ENCODE data around the gene SLC2A10. TPM values are rescaled to one million over a fixed set of nuclear protein-coding genes. Genes with fewer than 3 reads are reported as not detected.

The SLC2A10 gene
- total RNA-seq, 4 donors from 2014 or later = 0.36 to 4.0 (median 2.4) TPM

DNA sequence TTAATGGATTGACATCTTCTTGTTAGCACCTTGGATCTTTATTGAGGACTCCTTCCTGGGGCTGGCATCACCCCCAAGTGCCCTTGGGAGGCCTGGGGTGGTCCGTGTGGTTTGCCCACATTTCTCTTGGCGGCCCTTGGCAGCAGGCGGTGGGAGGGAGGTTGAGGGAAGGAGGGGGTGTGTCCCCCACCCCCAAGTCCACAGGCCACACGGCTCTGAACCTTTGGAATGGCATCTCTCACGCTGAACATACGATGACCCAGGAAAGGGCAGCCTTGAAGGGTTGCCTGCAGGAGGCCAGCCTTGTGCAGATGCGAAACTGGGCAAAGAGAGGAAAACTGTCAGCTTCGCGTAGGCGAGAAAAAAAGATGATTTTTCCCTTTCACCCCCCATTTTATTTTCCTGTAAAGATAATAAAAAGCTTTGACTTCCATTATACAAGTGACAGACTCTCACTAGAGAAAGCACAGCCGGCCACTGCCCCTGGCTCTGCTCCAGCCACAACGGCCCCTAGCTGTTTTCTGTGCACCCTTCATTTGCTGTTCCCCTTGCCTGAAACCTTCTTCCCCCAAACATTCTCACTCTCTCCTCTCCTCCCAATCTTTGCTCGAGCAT, 56.2 kb downstream of the SLC2A10 start:
- no peak overlapping the region for H3K4me3 ChIP-seq
- TF ChIP-seq POLR2A (IDR thresholded peaks at IDR 0.05) (no peak), CTCF (IDR thresholded peaks at IDR 0.05 in 4 of 5, conservative IDR thresholded peaks at IDR 0.05 in 1 of 5) (no peak)
- H3K27me3 ChIP-seq = no peaks in the 10 kb centered on the region
- no peak overlapping the region for H3K27ac ChIP-seq
- in situ Hi-C loops (cut with MboI; ENCODE audit: low sequenced_read_pairs in 4 of 4) = loop anchor here (25.0 kb wide), 4 partner anchors 247 to 622 kb away; no protein-coding TSS in a partner anchor
- no peak for DNase-seq
- no peak for ATAC-seq
- no peaks in the 10 kb centered on the region for H3K36me3 ChIP-seq
- no peaks in the 10 kb centered on the region for H3K4me1 ChIP-seq
- no peaks in the 10 kb centered on the region for H3K9me3 ChIP-seq
- intact Hi-C loops (cut with DNase I; ENCODE audit: low total_unique reads) = no loop called here

DNA sequence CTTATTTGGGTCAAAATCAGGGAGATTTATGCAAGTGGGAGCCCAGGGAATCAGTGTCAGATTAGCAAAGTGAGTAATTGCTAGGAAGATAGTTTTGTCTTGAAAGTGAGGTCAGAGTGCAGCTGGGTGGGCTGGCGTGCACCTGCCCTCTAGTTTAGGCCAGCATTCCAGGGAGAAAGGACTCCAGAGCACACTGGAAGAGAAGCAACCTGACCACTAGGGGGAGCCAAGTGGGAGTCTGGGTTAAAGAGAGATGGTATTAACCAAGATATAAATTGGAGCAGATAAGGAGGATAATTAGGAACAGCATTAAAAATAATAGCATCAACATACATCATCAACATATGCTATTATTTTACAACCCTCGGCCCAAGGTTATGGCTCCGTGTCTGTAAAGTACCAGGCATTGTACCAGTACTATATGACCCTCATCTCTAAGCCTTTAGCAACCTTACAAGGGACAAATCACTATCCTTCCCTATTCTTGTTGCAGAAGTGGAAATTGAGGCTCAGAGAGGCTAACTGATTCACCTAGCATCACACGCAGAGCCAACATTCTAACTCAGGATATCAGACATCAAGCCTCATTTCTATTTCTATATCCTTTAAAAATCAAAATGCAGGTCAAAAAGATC, 57.8 kb downstream of the SLC2A10 start:
- H3K27me3 ChIP-seq = no peaks in the 10 kb centered on the region
- DNase-seq (no peak), ATAC-seq (no peak)
- TF ChIP-seq CTCF (IDR thresholded peaks at IDR 0.05 in 4 of 5, conservative IDR thresholded peaks at IDR 0.05 in 1 of 5) = peak in 2 of 5 experiments; percentile 15 to 40
- TF ChIP-seq POLR2A (IDR thresholded peaks at IDR 0.05) = no peak
- no peaks in the 10 kb centered on the region for H3K9me3 ChIP-seq
- H3K4me3 ChIP-seq = no peak overlapping the region
- no peaks in the 10 kb centered on the region for H3K4me1 ChIP-seq
- H3K27ac ChIP-seq = no peak overlapping the region
- intact Hi-C loops (cut with DNase I; ENCODE audit: low total_unique reads) (no loop called here), in situ Hi-C loops (cut with MboI; ENCODE audit: low sequenced_read_pairs in 4 of 4) (loop anchor here (25.0 kb wide), 4 partner anchors 245 to 620 kb away; no protein-coding TSS in a partner anchor)
- H3K36me3 ChIP-seq = no peaks in the 10 kb centered on the region

- DNase-seq (no peak), ATAC-seq (no peak)
- Histone ChIP-seq H3K4me3 (no peak overlapping the region), H3K27ac (no peak overlapping the region), H3K4me1 (no peaks in the 10 kb centered on the region), H3K27me3 (peaks cover 0 to 3% (median 0%) of the 10 kb centered on the region in 3 donors), H3K36me3 (no peaks in the 10 kb centered on the region), H3K9me3 (no peaks in the 10 kb centered on the region)
- TF ChIP-seq POLR2A (IDR thresholded peaks at IDR 0.05) (no peak), CTCF (IDR thresholded peaks at IDR 0.05 in 4 of 5, conservative IDR thresholded peaks at IDR 0.05 in 1 of 5) (no peak)
- in situ Hi-C loops (cut with MboI; ENCODE audit: low sequenced_read_pairs in 4 of 4) (loop anchor here (25.0 kb wide), 4 partner anchors 242 to 617 kb away; no protein-coding TSS in a partner anchor), intact Hi-C loops (cut with DNase I; ENCODE audit: low total_unique reads) (no loop called here)
These were observed 61.1 kb downstream of the SLC2A10 start for GRCh38 chr20:46770330-46771194.

- peaks cover 0 to 5% (median 0%) of the 10 kb centered on the region in 3 donors for H3K27me3 ChIP-seq
- H3K4me1 ChIP-seq = no peaks in the 10 kb centered on the region
- H3K9me3 ChIP-seq = no peaks in the 10 kb centered on the region
- intact Hi-C loops (cut with DNase I; ENCODE audit: low total_unique reads) (no loop called here), in situ Hi-C loops (cut with MboI; ENCODE audit: low sequenced_read_pairs in 4 of 4) (loop anchor here (25.0 kb wide), 4 partner anchors 241 to 616 kb away; no protein-coding TSS in a partner anchor)
- no peak for TF ChIP-seq CTCF (IDR thresholded peaks at IDR 0.05 in 4 of 5, conservative IDR thresholded peaks at IDR 0.05 in 1 of 5)
- TF ChIP-seq POLR2A (IDR thresholded peaks at IDR 0.05) = no peak
- no peak overlapping the region for H3K4me3 ChIP-seq
- no peaks in the 10 kb centered on the region for H3K36me3 ChIP-seq
- DNase-seq = no peak
- no peak overlapping the region for H3K27ac ChIP-seq
- no peak for ATAC-seq
These were observed 61.7 kb downstream of the SLC2A10 start for GRCh38 chr20:46771195-46771588.
